Liver (tissue), 10 donors: ENCODE data around the gene TAS2R7. TPM values are rescaled to one million over a fixed set of nuclear protein-coding genes. Genes with fewer than 3 reads are reported as not detected.

Experiments
- DNase-seq: peaks from one replicate; pipeline ENCODE4 v3.0.0-alpha.2; 2017; ENCODE audit warnings: low spot score
- H3K27ac ChIP-seq, 2 donors: one replicate each; pipeline ENCODE4 v1.7.0; 2013; ENCODE audit warnings: inconsistent platforms in 2 of 2, low read length in 2 of 2, control low read depth in 1 of 2, low read depth in 1 of 2, mild to moderate bottlenecking in 1 of 2
- H3K27me3 ChIP-seq, 4 donors: one replicate each; pipeline versions ENCODE4 v1.6.1 to v1.7.0; 2013; ENCODE audit warnings: low read length in 3 of 4, inconsistent platforms in 1 of 4, mild to moderate bottlenecking in 1 of 4, moderate library complexity in 1 of 4; ENCODE audit not compliant: control insufficient read depth in 4 of 4, insufficient read depth in 4 of 4
- H3K36me3 ChIP-seq, 4 donors: one replicate each; pipeline versions ENCODE4 v1.6.1 to v1.7.0; 2013; ENCODE audit warnings: low read length in 3 of 4, mild to moderate bottlenecking in 3 of 4, low read depth in 1 of 4, moderate library complexity in 1 of 4; ENCODE audit not compliant: control insufficient read depth in 4 of 4, insufficient read depth in 3 of 4
- H3K4me1 ChIP-seq, 4 donors: one replicate each; pipeline versions ENCODE4 v1.6.1 to v1.7.0; 2013; ENCODE audit warnings: low read length in 3 of 4, mild to moderate bottlenecking in 3 of 4, moderate library complexity in 1 of 4; ENCODE audit not compliant: control insufficient read depth in 4 of 4, insufficient read depth in 4 of 4
- H3K4me3 ChIP-seq, 3 donors: one replicate each; pipeline versions ENCODE4 v1.6.1 to v1.7.0; 2013; ENCODE audit warnings: low read length in 3 of 3, control low read depth in 1 of 3, low read depth in 1 of 3, mild to moderate bottlenecking in 1 of 3
- H3K9ac ChIP-seq, 2 donors: one replicate each; pipeline ENCODE4 v1.7.0; 2013; ENCODE audit warnings: low read length in 2 of 2, mild to moderate bottlenecking in 2 of 2, moderate library complexity in 2 of 2, control low read depth in 1 of 2, low read depth in 1 of 2
- H3K9me3 ChIP-seq, 4 donors: one replicate each; pipeline versions ENCODE4 v1.6.1 to v1.7.0; 2013; ENCODE audit warnings: low read length in 3 of 4; ENCODE audit not compliant: control insufficient read depth in 4 of 4
- EGR1 ChIP-seq, 2 donors: IDR thresholded peaks; 2 replicates each; pipeline ENCODE4 v1.6.1; 2016 to 2018; ENCODE audit warnings: antibody characterized with exemption in 2 of 2, low read depth in 2 of 2
- FOXA1 ChIP-seq: IDR thresholded peaks from 2 replicates; pipeline ENCODE4 v1.6.1; 2016; ENCODE audit warnings: antibody characterized with exemption
- FOXA2 ChIP-seq: IDR thresholded peaks from 2 replicates; pipeline ENCODE4 v1.6.1; 2016; ENCODE audit warnings: antibody characterized with exemption
- GABPA ChIP-seq, 2 donors: IDR thresholded peaks in 1 of 2; conservative IDR thresholded peaks in 1 of 2; 2 replicates each; pipeline ENCODE4 v1.6.1; 2016; ENCODE audit warnings: antibody characterized with exemption in 2 of 2, mild to moderate bottlenecking in 1 of 2, moderate library complexity in 1 of 2
- HNF4A ChIP-seq, 2 donors: conservative IDR thresholded peaks; 2 replicates each; pipeline ENCODE4 v1.6.1; 2016; ENCODE audit warnings: antibody characterized with exemption in 2 of 2, mild to moderate bottlenecking in 2 of 2
- HNF4G ChIP-seq: IDR thresholded peaks from 2 replicates; pipeline ENCODE4 v1.6.1; 2016; ENCODE audit warnings: antibody characterized with exemption
- JUND ChIP-seq, 2 donors: IDR thresholded peaks; 2 replicates each; pipeline ENCODE4 v1.6.1; 2016; ENCODE audit warnings: antibody characterized with exemption in 2 of 2
- NR2F2 ChIP-seq: IDR thresholded peaks from 2 replicates; pipeline ENCODE4 v1.6.1; 2016; ENCODE audit warnings: antibody characterized with exemption
- RAD21 ChIP-seq, 2 donors: IDR thresholded peaks; 2 replicates each; pipeline ENCODE4 v1.6.1; 2016; ENCODE audit warnings: antibody characterized with exemption in 2 of 2, mild to moderate bottlenecking in 2 of 2
- SP1 ChIP-seq: IDR thresholded peaks from 2 replicates; pipeline ENCODE4 v1.6.1; 2018; ENCODE audit warnings: antibody characterized with exemption, mild to moderate bottlenecking
- TAF1 ChIP-seq: conservative IDR thresholded peaks from 2 replicates; pipeline ENCODE4 v1.6.1; 2016; ENCODE audit warnings: antibody characterized with exemption, mild to moderate bottlenecking
- YY1 ChIP-seq: IDR thresholded peaks from 2 replicates; pipeline ENCODE4 v1.6.1; 2016; ENCODE audit warnings: antibody characterized with exemption, mild to moderate bottlenecking
- ZBTB33 ChIP-seq: IDR thresholded peaks from 2 replicates; pipeline ENCODE4 v1.6.1; 2016; ENCODE audit warnings: antibody characterized with exemption
- WGBS: extraction: QIAGEN DNeasy Blood & Tissue Kit; methylation state at CpG from one replicate; pipeline ENCODE4 v1.1.7; 2013; 5-methylcytosine and 5-hydroxymethylcytosine counted together
- polyA plus RNA-seq, 2 donors: library from polyadenylated mRNA; stranded (reverse) in 1 of 2; unstranded in 1 of 2; fragments of 200-250 nt in 1 of 2; fragments of >200 nt in 1 of 2; fragmentation: Nextera tagmentation in 1 of 2; extraction: Ambion mirVana in 1 of 2; gene quantifications; one replicate each; pipeline versions ENCODE4 v1.2.1 to v1.2.3, GENCODE V29; 2013 to 2015
- small RNA-seq: library from RNA; depleted of rRNA; stranded (forward); fragments of <200 nt; gene quantifications from one replicate; pipeline ENCODE3, GENCODE V24; 2014
- total RNA-seq, 2 donors: library from RNA; depleted of rRNA; stranded (reverse); fragments of >200 nt; gene quantifications; one replicate each; pipeline ENCODE4 v1.2.3, GENCODE V29; 2014
- TF ChIP-seq, protein P1 (sequence below): IDR thresholded peaks from 2 replicates; pipeline ENCODE4 v1.6.1; 2016; ENCODE audit warnings: antibody characterized with exemption
- TF ChIP-seq, protein P2 (sequence below): IDR thresholded peaks from 2 replicates; pipeline ENCODE4 v1.6.1; 2016; ENCODE audit warnings: antibody characterized with exemption
- TF ChIP-seq, protein P3 (sequence below): IDR thresholded peaks from 2 replicates; pipeline ENCODE4 v1.6.1; 2016; ENCODE audit warnings: antibody characterized with exemption, mild to moderate bottlenecking
- TF ChIP-seq, protein P4 (sequence below): fragments of 150-350 bp; IDR thresholded peaks from 2 replicates; pipeline ENCODE4 v1.5.1; 2017; ENCODE audit warnings: improper control_type of control experiment, low read depth, low read length; ENCODE audit not compliant: missing input control
- donor health status: healthy.
- donor health status: healthy.
- donor health status: healthy.
- donor health status: healthy.
- donor health status: healthy.

The TAS2R7 gene
- total and polyA plus RNA-seq, 4 donors = 0.42 TPM; not detected in 3

DNA sequence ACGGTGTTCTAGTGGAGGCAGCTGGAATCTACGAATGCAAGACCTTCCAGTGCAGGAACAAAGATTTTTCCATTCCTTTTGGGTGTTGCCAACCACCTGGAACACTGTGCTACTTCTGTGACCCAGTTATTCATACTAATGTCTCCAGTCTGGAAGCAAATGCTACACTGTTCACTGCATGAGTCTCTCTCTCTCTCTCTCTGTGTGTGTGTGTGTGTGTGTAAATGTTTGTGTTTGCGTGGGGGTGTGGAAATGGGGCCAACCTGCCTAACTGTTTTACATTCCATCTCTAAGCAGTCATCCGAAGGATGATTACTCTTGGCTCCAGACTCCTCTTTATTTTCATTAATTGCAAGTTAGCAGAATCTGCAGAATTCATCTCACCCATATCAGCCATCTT is 49.4 kb downstream of the TAS2R7 start:
- no peak for TF ChIP-seq HNF4G
- TF ChIP-seq, protein P1, sequence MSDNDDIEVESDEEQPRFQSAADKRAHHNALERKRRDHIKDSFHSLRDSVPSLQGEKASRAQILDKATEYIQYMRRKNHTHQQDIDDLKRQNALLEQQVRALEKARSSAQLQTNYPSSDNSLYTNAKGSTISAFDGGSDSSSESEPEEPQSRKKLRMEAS = no peak
- TF ChIP-seq ZBTB33 = no peak
- TF ChIP-seq GABPA (IDR thresholded peaks at IDR 0.05 in 1 of 2, conservative IDR thresholded peaks at IDR 0.05 in 1 of 2) = no peak
- TF ChIP-seq EGR1 (IDR thresholded peaks at IDR 0.05; ENCODE audit: low read depth in 2 of 2) = no peak
- TF ChIP-seq FOXA1 = no peak
- TF ChIP-seq RAD21 (IDR thresholded peaks at IDR 0.05) = no peak
- TF ChIP-seq NR2F2 = no peak
- no peak for TF ChIP-seq HNF4A (conservative IDR thresholded peaks at IDR 0.05)
- TF ChIP-seq FOXA2 = no peak
- no peak for TF ChIP-seq SP1
- TF ChIP-seq JUND (IDR thresholded peaks at IDR 0.05) = no peak
- TF ChIP-seq YY1 = no peak
- TF ChIP-seq, protein P2, sequence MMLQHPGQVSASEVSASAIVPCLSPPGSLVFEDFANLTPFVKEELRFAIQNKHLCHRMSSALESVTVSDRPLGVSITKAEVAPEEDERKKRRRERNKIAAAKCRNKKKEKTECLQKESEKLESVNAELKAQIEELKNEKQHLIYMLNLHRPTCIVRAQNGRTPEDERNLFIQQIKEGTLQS = no peak
- TF ChIP-seq, protein P3, sequence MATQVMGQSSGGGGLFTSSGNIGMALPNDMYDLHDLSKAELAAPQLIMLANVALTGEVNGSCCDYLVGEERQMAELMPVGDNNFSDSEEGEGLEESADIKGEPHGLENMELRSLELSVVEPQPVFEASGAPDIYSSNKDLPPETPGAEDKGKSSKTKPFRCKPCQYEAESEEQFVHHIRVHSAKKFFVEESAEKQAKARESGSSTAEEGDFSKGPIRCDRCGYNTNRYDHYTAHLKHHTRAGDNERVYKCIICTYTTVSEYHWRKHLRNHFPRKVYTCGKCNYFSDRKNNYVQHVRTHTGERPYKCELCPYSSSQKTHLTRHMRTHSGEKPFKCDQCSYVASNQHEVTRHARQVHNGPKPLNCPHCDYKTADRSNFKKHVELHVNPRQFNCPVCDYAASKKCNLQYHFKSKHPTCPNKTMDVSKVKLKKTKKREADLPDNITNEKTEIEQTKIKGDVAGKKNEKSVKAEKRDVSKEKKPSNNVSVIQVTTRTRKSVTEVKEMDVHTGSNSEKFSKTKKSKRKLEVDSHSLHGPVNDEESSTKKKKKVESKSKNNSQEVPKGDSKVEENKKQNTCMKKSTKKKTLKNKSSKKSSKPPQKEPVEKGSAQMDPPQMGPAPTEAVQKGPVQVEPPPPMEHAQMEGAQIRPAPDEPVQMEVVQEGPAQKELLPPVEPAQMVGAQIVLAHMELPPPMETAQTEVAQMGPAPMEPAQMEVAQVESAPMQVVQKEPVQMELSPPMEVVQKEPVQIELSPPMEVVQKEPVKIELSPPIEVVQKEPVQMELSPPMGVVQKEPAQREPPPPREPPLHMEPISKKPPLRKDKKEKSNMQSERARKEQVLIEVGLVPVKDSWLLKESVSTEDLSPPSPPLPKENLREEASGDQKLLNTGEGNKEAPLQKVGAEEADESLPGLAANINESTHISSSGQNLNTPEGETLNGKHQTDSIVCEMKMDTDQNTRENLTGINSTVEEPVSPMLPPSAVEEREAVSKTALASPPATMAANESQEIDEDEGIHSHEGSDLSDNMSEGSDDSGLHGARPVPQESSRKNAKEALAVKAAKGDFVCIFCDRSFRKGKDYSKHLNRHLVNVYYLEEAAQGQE = no peak
- TF ChIP-seq, protein P4, sequence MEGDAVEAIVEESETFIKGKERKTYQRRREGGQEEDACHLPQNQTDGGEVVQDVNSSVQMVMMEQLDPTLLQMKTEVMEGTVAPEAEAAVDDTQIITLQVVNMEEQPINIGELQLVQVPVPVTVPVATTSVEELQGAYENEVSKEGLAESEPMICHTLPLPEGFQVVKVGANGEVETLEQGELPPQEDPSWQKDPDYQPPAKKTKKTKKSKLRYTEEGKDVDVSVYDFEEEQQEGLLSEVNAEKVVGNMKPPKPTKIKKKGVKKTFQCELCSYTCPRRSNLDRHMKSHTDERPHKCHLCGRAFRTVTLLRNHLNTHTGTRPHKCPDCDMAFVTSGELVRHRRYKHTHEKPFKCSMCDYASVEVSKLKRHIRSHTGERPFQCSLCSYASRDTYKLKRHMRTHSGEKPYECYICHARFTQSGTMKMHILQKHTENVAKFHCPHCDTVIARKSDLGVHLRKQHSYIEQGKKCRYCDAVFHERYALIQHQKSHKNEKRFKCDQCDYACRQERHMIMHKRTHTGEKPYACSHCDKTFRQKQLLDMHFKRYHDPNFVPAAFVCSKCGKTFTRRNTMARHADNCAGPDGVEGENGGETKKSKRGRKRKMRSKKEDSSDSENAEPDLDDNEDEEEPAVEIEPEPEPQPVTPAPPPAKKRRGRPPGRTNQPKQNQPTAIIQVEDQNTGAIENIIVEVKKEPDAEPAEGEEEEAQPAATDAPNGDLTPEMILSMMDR = no peak
- TF ChIP-seq TAF1 = no peak
- Histone ChIP-seq H3K36me3 (no peaks in the 10 kb centered on the region), H3K9me3 (peaks cover 0 to 12% (median 5%) of the 10 kb centered on the region in 4 donors), H3K9ac (no peak overlapping the region), H3K27me3 (peaks cover 0 to 1% (median 0%) of the 10 kb centered on the region in 4 donors), H3K4me3 (no peak overlapping the region), H3K4me1 (peaks cover 0 to 11% (median 0%) of the 10 kb centered on the region in 4 donors), H3K27ac (no peak overlapping the region)
- 69% methylated on average over 4 of the region's 4 CpGs for WGBS
- no peak for DNase-seq

Small RNA genes lying within 50 kb of the gene (small RNA-seq; reads per million reads assigned to genes)
- gene PRR4 = not detected

Other genes with a start within 250 kb of the TAS2R7 start
- gene MAGOHB, start 189.0 kb downstream of the TAS2R7 start, total RNA-seq = 1 to 10 TPM; 7.6 to 8.1 TPM
- gene MAGOHB, start 189.0 kb downstream of the TAS2R7 start, polyA plus RNA-seq = 10 to 100 TPM in 1 of 2 donors, 1 to 10 TPM in 1; 9.7 to 20.7 TPM
- 1 to 10 TPM in 1 of 2 donors, under 1 TPM in 1; 0.08 to 1.3 TPM for gene STYK1, start 128.6 kb downstream of the TAS2R7 start, total RNA-seq
- gene STYK1, start 128.6 kb downstream of the TAS2R7 start, polyA plus RNA-seq = under 1 TPM in 1 of 2 donors, not detected in 1; 0.03 TPM
- 100 to 1,000 TPM in 1 of 2 donors, 1 to 10 TPM in 1; 9.2 to 116 TPM for gene YBX3, start 79.3 kb downstream of the TAS2R7 start, total RNA-seq
- 10 to 100 TPM in 1 of 2 donors, 1 to 10 TPM in 1; 6.8 to 22.3 TPM for gene YBX3, start 79.3 kb downstream of the TAS2R7 start, polyA plus RNA-seq
- gene TAS2R8, start 4.7 kb upstream of the TAS2R7 start, total RNA-seq = under 1 TPM in 1 of 2 donors, not detected in 1; 0.25 TPM
- not detected for gene TAS2R8, start 4.7 kb upstream of the TAS2R7 start, polyA plus RNA-seq
- gene TAS2R9, start 7.5 kb upstream of the TAS2R7 start, total RNA-seq = under 1 TPM in 1 of 2 donors, not detected in 1; 0.33 TPM
- gene TAS2R9, start 7.5 kb upstream of the TAS2R7 start, polyA plus RNA-seq = not detected
- 1 to 10 TPM in 1 of 2 donors, under 1 TPM in 1; 0.14 to 3.0 TPM for gene TAS2R10, start 23.7 kb upstream of the TAS2R7 start, total RNA-seq
- gene TAS2R10, start 23.7 kb upstream of the TAS2R7 start, polyA plus RNA-seq = under 1 TPM in 1 of 2 donors, not detected in 1; 0.40 TPM
- 1 to 10 TPM in 1 of 2 donors, under 1 TPM in 1; 0.56 to 3.5 TPM for gene PRR4, start 46.8 kb upstream of the TAS2R7 start, total RNA-seq
- 1 to 10 TPM in 1 of 2 donors, under 1 TPM in 1; 0.65 to 2.2 TPM for gene PRR4, start 46.8 kb upstream of the TAS2R7 start, polyA plus RNA-seq
- 10 to 100 TPM in 1 of 2 donors, 1 to 10 TPM in 1; 9.6 to 29.6 TPM for gene PRH1, start 81.6 kb upstream of the TAS2R7 start, total RNA-seq
- gene PRH1, start 81.6 kb upstream of the TAS2R7 start, polyA plus RNA-seq = 10 to 100 TPM in 1 of 2 donors, 1 to 10 TPM in 1; 1.3 to 22.6 TPM
- 1 to 10 TPM in 1 of 2 donors, under 1 TPM in 1; 0.51 to 6.2 TPM for gene TAS2R13, start 106.9 kb upstream of the TAS2R7 start, total RNA-seq
- under 1 TPM in 1 of 2 donors, not detected in 1; 0.10 TPM for gene TAS2R13, start 106.9 kb upstream of the TAS2R7 start, polyA plus RNA-seq
- under 1 TPM; 0.23 to 0.42 TPM for gene PRH2, start 126.6 kb upstream of the TAS2R7 start, total RNA-seq
- under 1 TPM in 1 of 2 donors, not detected in 1; 0.40 TPM for gene PRH2, start 126.6 kb upstream of the TAS2R7 start, polyA plus RNA-seq
- gene TAS2R14, start 136.6 kb upstream of the TAS2R7 start, total RNA-seq = 1 to 10 TPM; 1.5 to 6.9 TPM
- 1 to 10 TPM in 1 of 2 donors, under 1 TPM in 1; 0.16 to 1.4 TPM for gene TAS2R14, start 136.6 kb upstream of the TAS2R7 start, polyA plus RNA-seq
- gene TAS2R50, start 184.3 kb upstream of the TAS2R7 start, total RNA-seq = 1 to 10 TPM in 1 of 2 donors, under 1 TPM in 1; 0.89 to 7.8 TPM
- not detected for gene TAS2R50, start 184.3 kb upstream of the TAS2R7 start, polyA plus RNA-seq
- 1 to 10 TPM; 1.4 to 5.9 TPM for gene TAS2R20, start 195.7 kb upstream of the TAS2R7 start, total RNA-seq
- gene TAS2R20, start 195.7 kb upstream of the TAS2R7 start, polyA plus RNA-seq = under 1 TPM; 0.03 to 0.49 TPM
- 10 to 100 TPM in 1 of 2 donors, 1 to 10 TPM in 1; 2.1 to 11.8 TPM for gene TAS2R19, start 220.0 kb upstream of the TAS2R7 start, total RNA-seq
- gene TAS2R19, start 220.0 kb upstream of the TAS2R7 start, polyA plus RNA-seq = not detected
- 1 to 10 TPM; 1.3 to 7.4 TPM for gene TAS2R31, start 228.8 kb upstream of the TAS2R7 start, total RNA-seq
- gene TAS2R31, start 228.8 kb upstream of the TAS2R7 start, polyA plus RNA-seq = under 1 TPM in 1 of 2 donors, not detected in 1; 0.99 TPM